BE2C (cell line): ENCODE measurements around the gene RECQL. TPM values are rescaled to one million over a fixed set of nuclear protein-coding genes. Genes with fewer than 3 reads are reported as not detected.

ENCODE experiments used
- DNase-seq: peaks from one replicate; pipeline ENCODE4 v3.0.0-alpha.2; 2020
- H3K27me3 ChIP-seq: fragments of 250-450 bp; sonication (Bioruptor Pico); 2 replicates; pipeline ENCODE4 v1.5.1; 2020; ENCODE audit warnings: mild to moderate bottlenecking
- H3K36me3 ChIP-seq: fragments of 250-450 bp; sonication (Bioruptor Pico); 2 replicates; pipeline ENCODE4 v1.5.1; 2020; ENCODE audit warnings: mild to moderate bottlenecking
- H3K4me1 ChIP-seq: fragments of 250-450 bp; sonication (Bioruptor Pico); 2 replicates; pipeline ENCODE4 v1.5.1; 2020
- H3K4me3 ChIP-seq: 2 replicates; pipeline ENCODE4 v1.5.1; 2011; ENCODE audit warnings: low read depth, low read length
- H3K9me3 ChIP-seq: fragments of 250-450 bp; sonication (Bioruptor Pico); 2 replicates; pipeline ENCODE4 v1.5.1; 2020
- CTCF ChIP-seq: IDR thresholded peaks from 2 replicates; pipeline ENCODE4 v1.5.1; 2012; ENCODE audit warnings: mild to moderate bottlenecking, low read depth, low read length
- polyA plus RNA-seq: library from polyadenylated mRNA; unstranded; fragments of >200 nt; gene quantifications from one replicate; pipeline ENCODE4 v1.2.1, GENCODE V29; 2012; ENCODE audit warnings: low read depth, missing spikeins; ENCODE audit not compliant: insufficient read length, insufficient read depth

The RECQL gene
- polyA plus RNA-seq: 4.2 TPM

- Histone ChIP-seq H3K36me3 (no peaks in the 10 kb centered on the region), H3K4me3 (peak within 1 kb of the TSS; percentile 90), H3K9me3 (no peaks in the 10 kb centered on the region), H3K4me1 (no peaks in the 10 kb centered on the region), H3K27me3 (no peaks in the 10 kb centered on the region)
- TF ChIP-seq CTCF: no peak
- DNase-seq: peak; percentile 91
These were observed at the start of gene RECQL, which contains the start of gene GOLT1B for GRCh38 chr12:21501258-21502163. Gene RECQL, minus strand, starts transcription at chr12:21501635. Its CDS starts 2,065 bp downstream, at chr12:21499570. Gene GOLT1B, plus strand, starts transcription at chr12:21501789. Its CDS starts 135 bp downstream, at chr12:21501924.

GRCh38 chr12:21547437-21547836 lies 46.0 kb upstream of the RECQL start:
- Histone ChIP-seq H3K4me1 (no peaks in the 10 kb centered on the region), H3K27me3 (peaks cover 2% of the 10 kb centered on the region), H3K36me3 (no peaks in the 10 kb centered on the region), H3K9me3 (no peaks in the 10 kb centered on the region), H3K4me3 (no peak overlapping the region)
- DNase-seq: no peak
- no peak for TF ChIP-seq CTCF

- H3K27me3 ChIP-seq: peaks cover 2% of the 10 kb centered on the region
- no peaks in the 10 kb centered on the region for H3K4me1 ChIP-seq
- no peak for TF ChIP-seq CTCF
- H3K9me3 ChIP-seq: no peaks in the 10 kb centered on the region
- no peak for DNase-seq
- H3K4me3 ChIP-seq: no peak overlapping the region
- H3K36me3 ChIP-seq: no peaks in the 10 kb centered on the region
These were observed 45.3 kb upstream of the RECQL start for GRCh38 chr12:21546716-21547115.

GRCh38 chr12:21545557-21545956 lies 44.1 kb upstream of the RECQL start:
- Histone ChIP-seq H3K4me1 (no peaks in the 10 kb centered on the region), H3K4me3 (no peak overlapping the region), H3K27me3 (peaks cover 2% of the 10 kb centered on the region; the same call in 1 of the 2 replicates), H3K9me3 (no peaks in the 10 kb centered on the region), H3K36me3 (no peaks in the 10 kb centered on the region)
- no peak for DNase-seq
- no peak for TF ChIP-seq CTCF

- Histone ChIP-seq H3K9me3 (no peaks in the 10 kb centered on the region), H3K4me3 (no peak overlapping the region), H3K4me1 (no peaks in the 10 kb centered on the region), H3K27me3 (peaks cover 2% of the 10 kb centered on the region), H3K36me3 (no peaks in the 10 kb centered on the region)
- TF ChIP-seq CTCF: no peak
- DNase-seq: no peak
These were observed 41.7 kb upstream of the RECQL start for GRCh38 chr12:21543151-21543550.

- TF ChIP-seq CTCF: no peak
- no peak for DNase-seq
- Histone ChIP-seq H3K4me1 (no peaks in the 10 kb centered on the region), H3K4me3 (no peak overlapping the region), H3K36me3 (no peaks in the 10 kb centered on the region), H3K9me3 (no peaks in the 10 kb centered on the region), H3K27me3 (no peaks in the 10 kb centered on the region; the same call in 1 of the 2 replicates)
These were observed 41.0 kb upstream of the RECQL start for GRCh38 chr12:21542403-21542802.
